ENCODE measurements around the gene CCDC51. TPM values are rescaled to one million over a fixed set of nuclear protein-coding genes. Genes with fewer than 3 reads are reported as not detected.
A peak's percentile ranks its signal among the peaks of the same experiment; 100 is the strongest.

The CCDC51 gene
- total and polyA plus RNA-seq, 7 experiments from 2014 or later = 3.6 to 16.5 (median 7.1) TPM

DNA sequence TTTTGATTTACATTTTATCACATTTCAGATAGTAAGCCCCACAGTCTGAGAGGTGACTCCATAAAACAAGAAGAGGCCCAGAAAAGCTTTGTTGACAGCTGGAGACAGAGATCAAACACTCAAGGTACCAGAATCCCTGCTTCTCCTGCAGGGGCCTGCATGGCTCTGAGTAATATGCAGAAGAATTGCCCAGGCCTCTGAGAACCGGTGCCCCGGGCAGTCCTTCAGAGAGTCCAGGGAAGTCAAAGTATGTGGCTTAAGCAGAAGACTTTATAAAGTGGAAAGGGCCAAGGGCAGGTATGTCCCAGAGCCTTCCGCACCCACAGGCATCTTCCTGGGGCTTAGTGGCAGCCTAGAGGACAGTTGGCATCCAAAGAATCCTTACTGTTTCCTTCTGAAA, 19.4 kb upstream of the CCDC51 start:
- H3K9me3 ChIP-seq (ENCODE audit: control insufficient read depth in 2 of 3, low read length in 3 of 3) = no peaks in the 10 kb centered on the region
- Mint-ChIP-seq H3K9me3 (no peaks in the 10 kb centered on the region), H3K27ac (no peak overlapping the region), H3K36me3 (peaks cover 0 to 24% (median 0%) of the 10 kb centered on the region in 5 donors), H3K4me3 (no peak overlapping the region), H3K4me1 (peaks cover 3 to 10% (median 6%) of the 10 kb centered on the region in 7 donors), H3K27me3 (no peaks in the 10 kb centered on the region)
- H3K27ac ChIP-seq (ENCODE audit: low read depth, low read length) = no peak overlapping the region
- H3K4me3 ChIP-seq (ENCODE audit: low read length) = no peak overlapping the region
- intact Hi-C loops (cut with micrococcal nuclease) = no loop called here
- no peaks in the 10 kb centered on the region for H3K27me3 ChIP-seq (ENCODE audit: control insufficient read depth in 2 of 2, insufficient read depth in 2 of 2, low read length in 2 of 2)
- DNase-seq = no peak
- no peaks in the 10 kb centered on the region for H3K4me1 ChIP-seq (ENCODE audit: control insufficient read depth in 2 of 2, insufficient read depth in 2 of 2, low read length in 2 of 2)
- ChIA-PET POLR2A (interaction anchor here (0.7 to 6.1 kb wide), 2 partner anchors 14 to 21 kb away, joined by 4 to 34 read pairs; partner anchors contain the start of gene ATRIP), CTCF (interaction anchor here (0.9 to 4.0 kb wide), 2 partner anchors 13 to 49 kb away, joined by 3 to 14 read pairs; partner anchors contain the start of gene ATRIP)
- H3K36me3 ChIP-seq (ENCODE audit: control insufficient read depth in 2 of 3, insufficient read depth in 3 of 3, low read length in 3 of 3) = peaks cover 0 to 58% (median 10%) of the 10 kb centered on the region in 3 experiments
- no peak for ATAC-seq

GRCh38 chr3:48456456-48456855, 16.5 kb upstream of the CCDC51 start:
- Histone ChIP-seq H3K4me3 (ENCODE audit: low read length) (no peak overlapping the region), H3K36me3 (ENCODE audit: control insufficient read depth in 2 of 3, insufficient read depth in 3 of 3, low read length in 3 of 3) (peaks cover 0 to 78% (median 10%) of the 10 kb centered on the region in 3 experiments), H3K4me1 (ENCODE audit: control insufficient read depth in 2 of 2, insufficient read depth in 2 of 2, low read length in 2 of 2) (no peaks in the 10 kb centered on the region), H3K27me3 (ENCODE audit: control insufficient read depth in 2 of 2, insufficient read depth in 2 of 2, low read length in 2 of 2) (no peaks in the 10 kb centered on the region), H3K27ac (ENCODE audit: low read depth, low read length) (no peak overlapping the region), H3K9me3 (ENCODE audit: control insufficient read depth in 2 of 3, low read length in 3 of 3) (no peaks in the 10 kb centered on the region)
- Mint-ChIP-seq H3K36me3 (peaks cover 3 to 41% (median 6%) of the 10 kb centered on the region in 5 donors), H3K27ac (peak overlapping the region in 1 of 9 donors; percentile 48), H3K4me1 (peaks cover 3 to 9% (median 6%) of the 10 kb centered on the region in 7 donors), H3K4me3 (no peak overlapping the region), H3K9me3 (no peaks in the 10 kb centered on the region), H3K27me3 (no peaks in the 10 kb centered on the region)
- ATAC-seq = no peak
- ChIA-PET CTCF (interaction anchor here (0.6 to 4.0 kb wide), 3 partner anchors 52 to 92 kb away, joined by 4 to 14 read pairs (median 8); no protein-coding TSS in a partner anchor), POLR2A (interaction anchor here (0.6 to 6.1 kb wide), 5 partner anchors 8 to 556 kb away, joined by 3 to 34 read pairs (median 3); partner anchors contain the start of genes ATRIP and NME6)
- no peak for DNase-seq
- intact Hi-C loops (cut with micrococcal nuclease) = no loop called here

DNA sequence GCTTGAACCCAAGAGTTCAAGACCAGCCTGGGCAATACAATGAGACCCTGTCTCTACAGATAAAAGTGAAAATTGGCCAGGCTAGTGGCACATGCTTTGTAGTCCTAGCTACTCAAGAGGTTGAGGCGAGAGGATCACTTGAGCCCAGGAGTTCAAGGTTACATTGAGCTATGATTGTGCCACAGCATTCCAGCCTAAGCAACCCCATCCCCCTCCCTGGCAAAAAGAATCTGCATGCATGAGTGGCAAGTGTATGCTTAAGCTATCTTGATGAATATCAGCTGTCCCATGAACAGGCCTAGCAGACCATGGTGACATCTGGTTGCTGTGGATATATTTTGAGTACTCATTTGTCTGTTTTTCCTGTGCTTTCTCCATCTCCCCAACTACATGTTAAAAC, 11.4 kb upstream of the CCDC51 start:
- H3K4me1 ChIP-seq (ENCODE audit: control insufficient read depth in 2 of 2, insufficient read depth in 2 of 2, low read length in 2 of 2) = peaks cover 8 to 9% of the 10 kb centered on the region in 2 donors
- CTCF ChIA-PET = interaction anchor here (1.2 to 2.4 kb wide), 2 partner anchors 12 to 15 kb away, joined by 3 to 9 read pairs; partner anchors contain the start of gene CCDC51
- H3K27ac ChIP-seq (ENCODE audit: low read depth, low read length) = no peak overlapping the region
- H3K27me3 Mint-ChIP-seq = no peaks in the 10 kb centered on the region
- DNase-seq = no peak
- intact Hi-C loops (cut with micrococcal nuclease) = no loop called here
- H3K27me3 ChIP-seq (ENCODE audit: control insufficient read depth in 2 of 2, insufficient read depth in 2 of 2, low read length in 2 of 2) = no peaks in the 10 kb centered on the region
- no peak for ATAC-seq
- H3K4me1 Mint-ChIP-seq = peaks cover 8 to 27% (median 19%) of the 10 kb centered on the region in 7 donors
- H3K9me3 ChIP-seq (ENCODE audit: control insufficient read depth in 2 of 3, low read length in 3 of 3) = no peaks in the 10 kb centered on the region
- H3K36me3 Mint-ChIP-seq = peaks cover 3 to 32% (median 7%) of the 10 kb centered on the region in 5 donors
- no peak overlapping the region for H3K4me3 ChIP-seq (ENCODE audit: low read length)
- no peaks in the 10 kb centered on the region for H3K9me3 Mint-ChIP-seq
- H3K27ac Mint-ChIP-seq = no peak overlapping the region
- POLR2A ChIA-PET = interaction anchor here (0.6 to 1.6 kb wide), 4 partner anchors 11 to 895 kb away, joined by 3 to 9 read pairs (median 4); partner anchors contain the start of genes CCDC51 and TMA7
- H3K36me3 ChIP-seq (ENCODE audit: control insufficient read depth in 2 of 3, insufficient read depth in 3 of 3, low read length in 3 of 3) = peaks cover 0 to 39% (median 0%) of the 10 kb centered on the region in 3 experiments
- H3K4me3 Mint-ChIP-seq = no peak overlapping the region

DNA sequence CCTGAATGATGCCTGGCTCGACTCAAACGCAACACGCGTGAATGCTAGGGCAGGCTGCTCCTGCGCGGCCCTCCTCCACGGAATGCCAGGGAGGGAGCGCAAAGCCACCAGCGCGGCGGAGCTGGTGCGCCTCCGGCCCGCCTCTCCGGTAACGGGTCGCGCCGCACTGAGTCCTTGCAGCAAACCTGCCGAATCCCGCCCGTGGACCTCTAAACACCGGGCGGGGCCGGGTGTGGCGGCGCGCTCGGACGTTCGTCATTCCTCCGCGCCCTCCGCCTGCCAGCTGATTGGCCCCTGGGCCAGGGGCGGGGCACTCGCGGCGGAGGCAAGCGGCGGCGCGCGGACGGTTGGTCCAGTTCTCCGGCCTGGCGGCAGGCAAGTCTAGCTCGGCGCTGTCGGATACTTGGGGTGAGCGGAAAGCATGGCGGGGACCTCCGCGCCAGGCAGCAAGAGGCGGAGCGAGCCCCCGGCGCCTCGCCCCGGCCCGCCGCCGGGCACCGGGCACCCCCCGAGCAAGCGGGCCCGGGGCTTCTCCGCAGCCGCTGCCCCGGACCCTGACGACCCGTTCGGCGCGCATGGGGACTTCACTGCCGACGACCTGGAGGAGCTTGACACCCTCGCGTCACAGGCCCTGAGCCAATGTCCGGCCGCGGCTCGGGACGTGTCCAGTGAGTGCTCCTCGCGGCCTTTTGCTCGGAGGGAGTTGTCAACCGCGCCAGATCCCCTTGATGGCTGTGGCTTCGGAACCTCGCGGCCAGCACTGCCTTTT, 6.7 kb upstream of the CCDC51 start, which contains the start of gene ATRIP:
Gene ATRIP, plus strand, starts transcription at position 313 of the 769 bp plus-strand sequence. Its CDS starts 109 bp downstream, at position 422.
- H3K4me1 ChIP-seq (ENCODE audit: control insufficient read depth in 2 of 2, insufficient read depth in 2 of 2, low read length in 2 of 2) = peaks cover 20 to 22% of the 10 kb centered on the region in 2 donors
- H3K4me1 Mint-ChIP-seq = peaks cover 17 to 53% (median 45%) of the 10 kb centered on the region in 7 donors
- H3K36me3 ChIP-seq (ENCODE audit: control insufficient read depth in 2 of 3, insufficient read depth in 3 of 3, low read length in 3 of 3) = peaks cover 0 to 22% (median 12%) of the 10 kb centered on the region in 3 experiments
- H3K36me3 Mint-ChIP-seq = peaks cover 0 to 22% (median 9%) of the 10 kb centered on the region in 5 donors
- intact Hi-C loops (cut with micrococcal nuclease) = loop anchor here (1.0 to 10.0 kb wide), 6 partner anchors 20 to 1472 kb away; partner anchors contain the start of genes CCDC12 (in 1 of the 2), NBEAL2 (in 1 of the 2), SLC25A20 (in 1 of the 2) and WDR6 (in 1 of the 2)
- ATAC-seq = peak; percentile 99
- POLR2A ChIA-PET = interaction anchor here (0.5 to 4.6 kb wide), 16 partner anchors 10 to 111 kb away, joined by 3 to 34 read pairs (median 7); partner anchors contain the start of genes PLXNB1 and SHISA5
- no peaks in the 10 kb centered on the region for H3K9me3 ChIP-seq (ENCODE audit: control insufficient read depth in 2 of 3, low read length in 3 of 3)
- H3K27me3 ChIP-seq (ENCODE audit: control insufficient read depth in 2 of 2, insufficient read depth in 2 of 2, low read length in 2 of 2) = no peaks in the 10 kb centered on the region
- H3K4me3 ChIP-seq (ENCODE audit: low read length) = peak within 1 kb of the TSS; percentile 90
- H3K27me3 Mint-ChIP-seq = no peaks in the 10 kb centered on the region
- DNase-seq = peak; percentile 73 to 93 (median 81)
- no peaks in the 10 kb centered on the region for H3K9me3 Mint-ChIP-seq
- H3K27ac Mint-ChIP-seq = peak within 1 kb of the TSS; percentile 84 to 97 (median 92)
- peak within 1 kb of the TSS; percentile 81 for H3K27ac ChIP-seq (ENCODE audit: low read depth, low read length)
- CTCF ChIA-PET = interaction anchor here (0.9 to 3.1 kb wide), 10 partner anchors 10 to 103 kb away, joined by 3 to 35 read pairs (median 5); no protein-coding TSS in a partner anchor
- H3K4me3 Mint-ChIP-seq = peak within 1 kb of the TSS; percentile 80 to 95 (median 88)

GRCh38 chr3:48446043-48446424, 6.1 kb upstream of the CCDC51 start:
- DNase-seq = no peak
- POLR2A ChIA-PET = interaction anchor here (0.5 to 4.6 kb wide), 16 partner anchors 10 to 111 kb away, joined by 3 to 34 read pairs (median 6); partner anchors contain the start of genes PLXNB1 and SHISA5
- ATAC-seq = no peak
- peak overlapping the region; percentile 80 to 95 (median 88) for H3K4me3 Mint-ChIP-seq
- peaks cover 0 to 25% (median 9%) of the 10 kb centered on the region in 5 donors for H3K36me3 Mint-ChIP-seq
- Histone ChIP-seq H3K4me3 (ENCODE audit: low read length) (peak overlapping the region; percentile 90), H3K9me3 (ENCODE audit: control insufficient read depth in 2 of 3, low read length in 3 of 3) (no peaks in the 10 kb centered on the region), H3K27ac (ENCODE audit: low read depth, low read length) (peak overlapping the region; percentile 81), H3K36me3 (ENCODE audit: control insufficient read depth in 2 of 3, insufficient read depth in 3 of 3, low read length in 3 of 3) (peaks cover 0 to 22% (median 15%) of the 10 kb centered on the region in 3 experiments), H3K4me1 (ENCODE audit: control insufficient read depth in 2 of 2, insufficient read depth in 2 of 2, low read length in 2 of 2) (peaks cover 25% of the 10 kb centered on the region in 2 donors), H3K27me3 (ENCODE audit: control insufficient read depth in 2 of 2, insufficient read depth in 2 of 2, low read length in 2 of 2) (no peaks in the 10 kb centered on the region)
- intact Hi-C loops (cut with micrococcal nuclease) = loop anchor here (1.0 to 10.0 kb wide), 6 partner anchors 20 to 1471 kb away; partner anchors contain the start of genes CCDC12 (in 1 of the 2), NBEAL2 (in 1 of the 2), SLC25A20 (in 1 of the 2) and WDR6 (in 1 of the 2)
- H3K4me1 Mint-ChIP-seq = peaks cover 21 to 59% (median 49%) of the 10 kb centered on the region in 7 donors
- peak overlapping the region; percentile 84 to 97 (median 92) for H3K27ac Mint-ChIP-seq
- H3K27me3 Mint-ChIP-seq = no peaks in the 10 kb centered on the region
- CTCF ChIA-PET = interaction anchor here (0.9 to 3.1 kb wide), 9 partner anchors 10 to 103 kb away, joined by 3 to 35 read pairs (median 6); no protein-coding TSS in a partner anchor
- H3K9me3 Mint-ChIP-seq = no peaks in the 10 kb centered on the region

All from naive thymus-derived CD4-positive, alpha-beta T cell (primary cell).